Endodermal cell (in vitro differentiated cells): Measurements from ENCODE around the gene APEH. TPM values are rescaled to one million over a fixed set of nuclear protein-coding genes. Genes with fewer than 3 reads are reported as not detected.

Experiments used
- DNase-seq: peaks from one replicate; pipeline ENCODE4 v3.0.0-alpha.2; 2017
- H3K27ac ChIP-seq: 2 replicates; pipeline ENCODE4 v1.5.1; 2013; ENCODE audit warnings: mild to moderate bottlenecking, low read depth, low read length, moderate library complexity
- H3K27me3 ChIP-seq: 2 replicates; pipeline ENCODE4 v1.6.1; 2013; ENCODE audit warnings: mild to moderate bottlenecking, low read length, moderate library complexity; ENCODE audit not compliant: insufficient read depth, control insufficient read depth, poor library complexity, severe bottlenecking
- H3K36me3 ChIP-seq: 2 replicates; pipeline ENCODE4 v1.7.0; 2013; ENCODE audit warnings: mild to moderate bottlenecking, low read length, moderate library complexity; ENCODE audit not compliant: control insufficient read depth, insufficient read depth
- H3K4me1 ChIP-seq: one replicate; pipeline ENCODE4 v1.7.0; 2013; ENCODE audit warnings: low read length; ENCODE audit not compliant: control insufficient read depth, insufficient read depth
- H3K4me3 ChIP-seq: 2 replicates; pipeline ENCODE4 v1.5.1; 2013; ENCODE audit warnings: mild to moderate bottlenecking, low read length, moderate library complexity
- H3K9ac ChIP-seq: 2 replicates; pipeline ENCODE4 v1.6.1; 2013; ENCODE audit warnings: mild to moderate bottlenecking, low read length, moderate library complexity; ENCODE audit not compliant: poor library complexity, severe bottlenecking; ENCODE audit errors: extremely low read depth
- H3K9me3 ChIP-seq: 2 replicates; pipeline ENCODE4 v1.6.1; 2013; ENCODE audit warnings: mild to moderate bottlenecking, low read length, moderate library complexity; ENCODE audit not compliant: control insufficient read depth
- H3K27ac Mint-ChIP-seq: 2 replicates; pipeline ENCODE4 v1.8.0; 2020; ENCODE audit warnings: mixed read lengths
- H3K27me3 Mint-ChIP-seq: 2 replicates; pipeline ENCODE4 v1.8.0; 2021; ENCODE audit warnings: mild to moderate bottlenecking, mixed read lengths; ENCODE audit not compliant: insufficient read depth
- H3K36me3 Mint-ChIP-seq: 2 replicates; pipeline ENCODE4 v1.8.0; 2020; ENCODE audit warnings: low read depth, mixed read lengths
- H3K4me1 Mint-ChIP-seq: 2 replicates; pipeline ENCODE4 v1.8.0; 2020; ENCODE audit warnings: mixed read lengths
- H3K4me3 Mint-ChIP-seq: 2 replicates; pipeline ENCODE4 v1.8.0; 2020; ENCODE audit warnings: mild to moderate bottlenecking, moderate library complexity, mixed read lengths
- H3K9me3 Mint-ChIP-seq: 2 replicates; pipeline ENCODE4 v1.8.0; 2020; ENCODE audit warnings: mild to moderate bottlenecking, mixed read lengths
- CTCF ChIP-seq: fragments of 200-600 bp; sonication (generic); conservative IDR thresholded peaks from 2 replicates; pipeline ENCODE4 v1.5.0; 2021; ENCODE audit warnings: antibody characterized with exemption, mild to moderate bottlenecking
- WGBS, 2 experiments: methylation state at CpG; one replicate each; pipeline versions ENCODE4 v1.1.5 to v1.1.7; 2013; ENCODE audit warnings: missing lambda C conversion rate in 2 of 2, mixed read lengths in 1 of 2; ENCODE audit not compliant: insufficient coverage in 1 of 2, insufficient read length in 1 of 2; 5-methylcytosine and 5-hydroxymethylcytosine counted together
- total RNA-seq, 2 donors: library from RNA; stranded (reverse); fragmentation: NEBNext Ultra II Directional in 1 of 2; extraction: Animal tissue kit (Norgen Biotek cat#: 25700) in 1 of 2; gene quantifications; 2 replicates in 1 of 2; 3 replicates in 1 of 2; pipeline ENCODE4 v1.2.1, GENCODE V29; 2021

APEH gene
- total RNA-seq, 2 donors from 2014 or later: 188 to 216 TPM

- Histone ChIP-seq H3K4me1 (no peaks in the 10 kb centered on the region), H3K27me3 (no peaks in the 10 kb centered on the region), H3K9me3 (no peaks in the 10 kb centered on the region), H3K27ac (no peak overlapping the region), H3K4me3 (no peak overlapping the region), H3K36me3 (no peaks in the 10 kb centered on the region), H3K9ac (no peak overlapping the region)
- TF ChIP-seq CTCF: no peak
- H3K9me3 Mint-ChIP-seq: no peaks in the 10 kb centered on the region
- no peak overlapping the region for H3K4me3 Mint-ChIP-seq
- no peak overlapping the region for H3K27ac Mint-ChIP-seq
- H3K4me1 Mint-ChIP-seq: no peaks in the 10 kb centered on the region
- no peaks in the 10 kb centered on the region for H3K36me3 Mint-ChIP-seq
- no peak for DNase-seq
- H3K27me3 Mint-ChIP-seq: no peaks in the 10 kb centered on the region
- 89 to 90% methylated on average over 7 to 9 of the region's 9 CpGs for WGBS, 2 experiments
These were observed 31.4 kb upstream of the APEH start for GRCh38 chr3:49642708-49643145.

GRCh38 chr3:49644684-49645083 is 29.5 kb upstream of the APEH start:
- Mint-ChIP-seq H3K9me3 (no peaks in the 10 kb centered on the region), H3K4me3 (no peak overlapping the region), H3K4me1 (no peaks in the 10 kb centered on the region), H3K27ac (no peak overlapping the region), H3K27me3 (no peaks in the 10 kb centered on the region), H3K36me3 (no peaks in the 10 kb centered on the region)
- H3K36me3 ChIP-seq: no peaks in the 10 kb centered on the region
- no peaks in the 10 kb centered on the region for H3K9me3 ChIP-seq
- no peak overlapping the region for H3K4me3 ChIP-seq
- H3K27ac ChIP-seq: no peak overlapping the region
- TF ChIP-seq CTCF: no peak
- H3K27me3 ChIP-seq: no peaks in the 10 kb centered on the region
- 84 to 92% methylated on average over 7 to 8 of the region's 8 CpGs for WGBS, 2 experiments
- no peaks in the 10 kb centered on the region for H3K4me1 ChIP-seq
- no peak overlapping the region for H3K9ac ChIP-seq
- no peak for DNase-seq

GRCh38 chr3:49646236-49646635 is 27.9 kb upstream of the APEH start:
- no peak for TF ChIP-seq CTCF
- Histone ChIP-seq H3K9me3 (no peaks in the 10 kb centered on the region), H3K4me1 (no peaks in the 10 kb centered on the region), H3K9ac (no peak overlapping the region), H3K4me3 (no peak overlapping the region), H3K36me3 (no peaks in the 10 kb centered on the region), H3K27ac (no peak overlapping the region), H3K27me3 (no peaks in the 10 kb centered on the region)
- Mint-ChIP-seq H3K4me1 (no peaks in the 10 kb centered on the region), H3K36me3 (no peaks in the 10 kb centered on the region), H3K27me3 (no peaks in the 10 kb centered on the region), H3K9me3 (no peaks in the 10 kb centered on the region), H3K4me3 (no peak overlapping the region), H3K27ac (no peak overlapping the region)
- WGBS, 2 experiments: 91 to 92% methylated on average over 1 to 3 of the region's 3 CpGs
- DNase-seq: no peak
